H9 (cell line): ENCODE measurements around the gene LRFN3. TPM values are rescaled to one million over a fixed set of nuclear protein-coding genes. Genes with fewer than 3 reads are reported as not detected.

ENCODE experiments used
- DNase-seq: peaks from one replicate; pipeline ENCODE4 v3.0.0-alpha.2; 2017
- H2AFZ ChIP-seq: one replicate; pipeline ENCODE4 v1.6.1; 2013; ENCODE audit warnings: mild to moderate bottlenecking, low read length, control low read depth, moderate library complexity
- H2AK5ac ChIP-seq: 2 replicates; pipeline ENCODE4 v1.6.1; 2013; ENCODE audit warnings: low read length, control low read depth, mixed read lengths; ENCODE audit not compliant: insufficient read length
- H2BK120ac ChIP-seq: one replicate; pipeline ENCODE4 v1.6.1; 2013; ENCODE audit warnings: low read depth, mild to moderate bottlenecking, low read length, control low read depth, inconsistent platforms; ENCODE audit not compliant: poor library complexity, severe bottlenecking
- H2BK12ac ChIP-seq: 2 replicates; pipeline ENCODE4 v1.6.1; 2013; ENCODE audit warnings: low read length, control low read depth, mixed read lengths, low read depth; ENCODE audit not compliant: insufficient read length
- H2BK15ac ChIP-seq: 2 replicates; pipeline ENCODE4 v1.6.1; 2013; ENCODE audit warnings: low read depth, low read length, control low read depth
- H2BK20ac ChIP-seq: one replicate; pipeline ENCODE4 v1.6.1; 2013; ENCODE audit warnings: low read depth, mild to moderate bottlenecking, low read length, control low read depth, inconsistent platforms; ENCODE audit not compliant: poor library complexity, severe bottlenecking
- H2BK5ac ChIP-seq: 2 replicates; pipeline ENCODE4 v1.6.1; 2013; ENCODE audit warnings: low read length, control low read depth, mixed read lengths; ENCODE audit not compliant: insufficient read length
- H3K14ac ChIP-seq: 2 replicates; pipeline ENCODE4 v1.6.1; 2013; ENCODE audit warnings: low read length, control low read depth; ENCODE audit not compliant: insufficient read depth
- H3K18ac ChIP-seq: 2 replicates; pipeline ENCODE4 v1.6.1; 2013; ENCODE audit warnings: low read depth, mild to moderate bottlenecking, mixed read lengths, low read length, control low read depth; ENCODE audit not compliant: insufficient read length
- H3K23ac ChIP-seq: 2 replicates; pipeline ENCODE4 v1.6.1; 2013; ENCODE audit warnings: low read length, control low read depth, mixed read lengths, low read depth; ENCODE audit not compliant: insufficient read length
- H3K23me2 ChIP-seq: 2 replicates; pipeline ENCODE4 v1.6.1; 2013; ENCODE audit warnings: low read depth, mild to moderate bottlenecking, mixed read lengths, low read length, control low read depth; ENCODE audit not compliant: insufficient read length, poor library complexity, severe bottlenecking
- H3K27ac ChIP-seq: 2 replicates; pipeline ENCODE4 v1.5.1; 2013; ENCODE audit warnings: low read length, control low read depth, mixed read lengths, low read depth; ENCODE audit not compliant: insufficient read length
- H3K27me3 ChIP-seq: 2 replicates; pipeline ENCODE4 v1.6.1; 2013; ENCODE audit warnings: low read length, control low read depth, inconsistent platforms; ENCODE audit not compliant: insufficient read depth
- H3K4ac ChIP-seq: 2 replicates; pipeline ENCODE4 v1.6.1; 2013; ENCODE audit warnings: low read depth, mild to moderate bottlenecking, control low read depth, inconsistent platforms, low read length, moderate library complexity
- H3K4me1 ChIP-seq: 2 replicates; pipeline ENCODE4 v1.6.1; 2013; ENCODE audit warnings: low read length, control low read depth, inconsistent platforms; ENCODE audit not compliant: insufficient read depth
- H3K4me2 ChIP-seq: 2 replicates; pipeline ENCODE4 v1.6.1; 2013; ENCODE audit warnings: low read length, control low read depth, mixed read lengths; ENCODE audit not compliant: insufficient read length, insufficient read depth
- H3K56ac ChIP-seq: 2 replicates; pipeline ENCODE4 v1.6.1; 2013; ENCODE audit warnings: low read depth, mild to moderate bottlenecking, mixed read lengths, low read length, control low read depth; ENCODE audit not compliant: insufficient read length
- H3K79me1 ChIP-seq: 2 replicates; pipeline ENCODE4 v1.6.1; 2013; ENCODE audit warnings: low read depth, mild to moderate bottlenecking, moderate library complexity, low read length, control low read depth, inconsistent platforms; ENCODE audit not compliant: insufficient read depth, poor library complexity, severe bottlenecking
- H3K79me2 ChIP-seq: 2 replicates; pipeline ENCODE4 v1.6.1; 2013; ENCODE audit warnings: low read length, control low read depth, inconsistent platforms; ENCODE audit not compliant: insufficient read depth
- H3K9ac ChIP-seq: 2 replicates; pipeline ENCODE4 v1.6.1; 2013; ENCODE audit warnings: low read length, control low read depth, mixed read lengths; ENCODE audit not compliant: insufficient read length; ENCODE audit errors: extremely low read depth
- H3K9me3 ChIP-seq: one replicate; pipeline ENCODE4 v1.6.1; 2013; ENCODE audit warnings: low read depth, low read length, inconsistent platforms; ENCODE audit not compliant: control insufficient read depth
- H3T11ph ChIP-seq: one replicate; pipeline ENCODE4 v1.6.1; 2013; ENCODE audit warnings: mild to moderate bottlenecking, low read length, control low read depth, inconsistent platforms
- H4K20me1 ChIP-seq: one replicate; pipeline ENCODE4 v1.6.1; 2013; ENCODE audit not compliant: control insufficient read depth, insufficient read length, insufficient read depth
- H4K5ac ChIP-seq: 2 replicates; pipeline ENCODE4 v1.6.1; 2013; ENCODE audit warnings: low read depth, mild to moderate bottlenecking, mixed read lengths, low read length, control low read depth; ENCODE audit not compliant: insufficient read length
- H4K8ac ChIP-seq: replicated peaks from 2 replicates; pipeline ENCODE4 v1.6.1; 2013; ENCODE audit warnings: low read length, control low read depth, mixed read lengths, low read depth; ENCODE audit not compliant: insufficient read length
- H4K91ac ChIP-seq: 2 replicates; pipeline ENCODE4 v1.6.1; 2013; ENCODE audit warnings: low read depth, mild to moderate bottlenecking, moderate library complexity, mixed read lengths, low read length, control low read depth; ENCODE audit not compliant: insufficient read length
- H3K27ac Mint-ChIP-seq, 3 experiments: 2 replicates in 2 of 3; 3 replicates in 1 of 3; pipeline ENCODE4 v1.8.0; 2020 to 2021; ENCODE audit warnings: mixed read lengths in 3 of 3, mild to moderate bottlenecking in 1 of 3, moderate library complexity in 1 of 3
- H3K27me3 Mint-ChIP-seq: 2 replicates; pipeline ENCODE4 v1.8.0; 2021; ENCODE audit warnings: low read depth, mild to moderate bottlenecking, moderate library complexity, mixed read lengths
- H3K36me3 Mint-ChIP-seq, 3 experiments: 2 replicates in 2 of 3; 3 replicates in 1 of 3; pipeline ENCODE4 v1.8.0; 2020 to 2021; ENCODE audit warnings: low read depth in 3 of 3, mixed read lengths in 3 of 3; ENCODE audit not compliant: insufficient read depth in 1 of 3
- H3K4me1 Mint-ChIP-seq, 2 experiments: 2 replicates each; pipeline ENCODE4 v1.8.0; 2020; ENCODE audit warnings: mixed read lengths in 2 of 2
- H3K4me3 Mint-ChIP-seq, 2 experiments: 2 replicates in 1 of 2; 3 replicates in 1 of 2; pipeline ENCODE4 v1.8.0; 2020 to 2021; ENCODE audit warnings: mild to moderate bottlenecking in 2 of 2, mixed read lengths in 2 of 2, moderate library complexity in 1 of 2
- H3K9me3 Mint-ChIP-seq, 2 experiments: 2 replicates in 1 of 2; 3 replicates in 1 of 2; pipeline ENCODE4 v1.8.0; 2020; ENCODE audit warnings: mild to moderate bottlenecking in 2 of 2, mixed read lengths in 2 of 2, moderate library complexity in 1 of 2
- CTCF ChIP-seq: fragments of 200-600 bp; sonication (generic); conservative IDR thresholded peaks from 3 replicates; pipeline ENCODE4 v1.8.0; 2021; ENCODE audit warnings: antibody characterized with exemption, mild to moderate bottlenecking
- WGBS: extraction: QIAGEN DNeasy Blood & Tissue Kit; methylation state at CpG from one replicate; pipeline ENCODE4 v1.1.7; 2013; ENCODE audit warnings: missing lambda C conversion rate, low lambda C conversion rate, mixed read lengths; ENCODE audit not compliant: insufficient read length; ENCODE audit errors: extremely low coverage; 5-methylcytosine and 5-hydroxymethylcytosine counted together
- total RNA-seq: library from RNA; stranded (reverse); gene quantifications from 2 replicates; pipeline ENCODE4 v1.2.1, GENCODE V29; 2021

LRFN3 gene
- total RNA-seq, 1 experiment from 2014 or later = 20.5 TPM

GRCh38 chr19:35959040-35959967 lies 23.1 kb downstream of the LRFN3 start:
- H3K4me3 Mint-ChIP-seq = peak overlapping the region; percentile 15 to 38; a peak in 2 of 5 replicates
- H3K79me2 ChIP-seq = no peaks in the 10 kb centered on the region
- DNase-seq = peak; percentile 41
- no peak overlapping the region for H2AK5ac ChIP-seq
- H4K8ac ChIP-seq = no peak overlapping the region
- H2BK20ac ChIP-seq = no peak overlapping the region
- no peaks in the 10 kb centered on the region for H3K4me1 ChIP-seq
- H2AFZ ChIP-seq = no peak overlapping the region
- no peak overlapping the region for H3K56ac ChIP-seq
- no peak overlapping the region for H4K91ac ChIP-seq
- H3K9me3 Mint-ChIP-seq = peaks cover 0 to 2% of the 10 kb centered on the region in 2 experiments; a peak in 1 of 5 replicates
- H4K5ac ChIP-seq = no peak overlapping the region
- peaks cover 2% of the 10 kb centered on the region for H4K20me1 ChIP-seq
- H3K27ac Mint-ChIP-seq = no peak overlapping the region
- H3K27me3 ChIP-seq = peaks cover 14% of the 10 kb centered on the region
- no CpG with 5 or more reads among the region's 97 CpGs for WGBS
- no peak overlapping the region for H3K23ac ChIP-seq
- no peak overlapping the region for H2BK5ac ChIP-seq
- peaks cover 51% of the 10 kb centered on the region for H3K27me3 Mint-ChIP-seq
- H3T11ph ChIP-seq = no peak overlapping the region
- peak overlapping the region; percentile 4 for H3K4me2 ChIP-seq
- H3K14ac ChIP-seq = no peak overlapping the region
- no peaks in the 10 kb centered on the region for H3K23me2 ChIP-seq
- H2BK120ac ChIP-seq = no peak overlapping the region
- H3K9ac ChIP-seq = no peak overlapping the region
- TF ChIP-seq CTCF = peak; percentile 44; the same call in 2 of the 3 replicates
- H2BK12ac ChIP-seq = no peak overlapping the region
- H2BK15ac ChIP-seq = no peak overlapping the region
- H3K4ac ChIP-seq = no peak overlapping the region
- H3K4me1 Mint-ChIP-seq = 0 out of 4 replicates have a peak, but pooled peaks cover 0 to 3% of the 10 kb centered on the region in 2 experiments
- no peaks in the 10 kb centered on the region for H3K36me3 Mint-ChIP-seq
- no peaks in the 10 kb centered on the region for H3K9me3 ChIP-seq
- no peaks in the 10 kb centered on the region for H3K79me1 ChIP-seq
- H3K27ac ChIP-seq = no peak overlapping the region
- H3K18ac ChIP-seq = no peak overlapping the region
